Measurements from ENCODE around the gene PRIMA1.

- no peak for TF ChIP-seq POLR2AphosphoS5 (IDR thresholded peaks at IDR 0.05; ENCODE audit: low read depth, low read length)
- no peak for TF ChIP-seq CTCF (IDR thresholded peaks at IDR 0.05)
- no peak for TF ChIP-seq MXI1 (IDR thresholded peaks at IDR 0.05; ENCODE audit: low read depth, low read length)
- no peak for TF ChIP-seq EZH2phosphoT487 (IDR thresholded peaks at IDR 0.05; ENCODE audit: borderline replicate concordance, low read depth)
- no peak for TF ChIP-seq RFX5 (IDR thresholded peaks at IDR 0.05; ENCODE audit: low read length)
- TF ChIP-seq ZBTB33 (IDR thresholded peaks at IDR 0.05; ENCODE audit: borderline replicate concordance, low read depth), result no peak
- no peak for TF ChIP-seq TCF12 (IDR thresholded peaks at IDR 0.05)
- no peak for TF ChIP-seq EP300 (IDR thresholded peaks at IDR 0.05; ENCODE audit: borderline replicate concordance in 1 of 2, low read depth in 1 of 2, low read length in 1 of 2)
Measured at GRCh38 chr14:93713726-93714405, 74.4 kb downstream of the PRIMA1 start.

Measured in SK-N-SH (cell line).